ENCODE data around the gene MRPL36.

Gene MRPL36

GRCh38 chr5:1782385-1783215, 17.0 kb downstream of the MRPL36 start:
- no peak overlapping the region for H3K4me3 ChIP-seq (ENCODE audit: low read depth, low read length)

- no peak overlapping the region for H3K4me3 ChIP-seq (ENCODE audit: low read depth, low read length)
Measured at GRCh38 chr5:1781726-1782384, 17.8 kb downstream of the MRPL36 start.

GRCh38 chr5:1781107-1781506, 18.5 kb downstream of the MRPL36 start:
- H3K4me3 ChIP-seq (ENCODE audit: low read depth, low read length) = no peak overlapping the region

- no peak overlapping the region for H3K4me3 ChIP-seq (ENCODE audit: low read depth, low read length)
Measured at GRCh38 chr5:1780614-1780930, 19.1 kb downstream of the MRPL36 start.

GRCh38 chr5:1779782-1780613, 19.6 kb downstream of the MRPL36 start:
- H3K4me3 ChIP-seq (ENCODE audit: low read depth, low read length) = no peak overlapping the region

GRCh38 chr5:1779021-1779680, 20.5 kb downstream of the MRPL36 start:
- no peak overlapping the region for H3K4me3 ChIP-seq (ENCODE audit: low read depth, low read length)

- no peak overlapping the region for H3K4me3 ChIP-seq (ENCODE audit: low read depth, low read length)
Measured at GRCh38 chr5:1778138-1779020, 21.3 kb downstream of the MRPL36 start.

GRCh38 chr5:1777281-1778137, 22.1 kb downstream of the MRPL36 start:
- no peak overlapping the region for H3K4me3 ChIP-seq (ENCODE audit: low read depth, low read length)

GRCh38 chr5:1776831-1777230, 22.8 kb downstream of the MRPL36 start:
- no peak overlapping the region for H3K4me3 ChIP-seq (ENCODE audit: low read depth, low read length)

GRCh38 chr5:1772634-1773033, 27.0 kb downstream of the MRPL36 start:
- no peak overlapping the region for H3K4me3 ChIP-seq (ENCODE audit: low read depth, low read length)

GRCh38 chr5:1771149-1772065, 28.2 kb downstream of the MRPL36 start:
- no peak overlapping the region for H3K4me3 ChIP-seq (ENCODE audit: low read depth, low read length)

GRCh38 chr5:1770443-1770802, 29.2 kb downstream of the MRPL36 start:
- no peak overlapping the region for H3K4me3 ChIP-seq (ENCODE audit: low read depth, low read length)

- H3K4me3 ChIP-seq (ENCODE audit: low read depth, low read length) = no peak overlapping the region
Measured at GRCh38 chr5:1769752-1770442, 29.7 kb downstream of the MRPL36 start.

GRCh38 chr5:1769017-1769640, 30.5 kb downstream of the MRPL36 start:
- no peak overlapping the region for H3K4me3 ChIP-seq (ENCODE audit: low read depth, low read length)

GRCh38 chr5:1768283-1769000, 31.2 kb downstream of the MRPL36 start:
- no peak overlapping the region for H3K4me3 ChIP-seq (ENCODE audit: low read depth, low read length)

- no peak overlapping the region for H3K4me3 ChIP-seq (ENCODE audit: low read depth, low read length)
Measured at GRCh38 chr5:1767524-1768282, 31.9 kb downstream of the MRPL36 start.
